Right lobe of liver (tissue), 6 donors: Measurements from ENCODE around the gene FUT4. TPM values are rescaled to one million over a fixed set of nuclear protein-coding genes. Genes with fewer than 3 reads are reported as not detected.
A peak's percentile ranks its signal among the peaks of the same experiment; 100 is the strongest.
"Not testable (repeated sequence)": the region's sequence is repeated elsewhere in the genome, so short reads cannot be mapped to it uniquely, and the experiment has no call there.

ENCODE experiments used
- ATAC-seq, 4 donors: fragments of 200-7000 bp; cut with Tn5 transposase; one replicate each; pipeline ENCODE4 v1.9.1; 2020; ENCODE audit warnings: mild to moderate bottlenecking in 4 of 4, moderate library complexity in 4 of 4
- DNase-seq, 3 donors: peaks; one replicate each; pipeline ENCODE4 v3.0.0-alpha.2; 2020
- H3K27ac ChIP-seq, 3 donors: fragments of 200-600 bp; one replicate each; pipeline ENCODE4 v1.8.0; 2022
- H3K27me3 ChIP-seq, 2 donors: fragments of 200-600 bp; one replicate each; pipeline ENCODE4 v1.8.0; 2022
- H3K36me3 ChIP-seq, 4 donors: fragments of 200-600 bp; sonication (generic) in 1 of 4; one replicate each; pipeline versions ENCODE4 v1.5.1 to v1.8.0; 2017 to 2022; ENCODE audit warnings: control low read depth in 1 of 4
- H3K4me1 ChIP-seq, 4 donors: fragments of 200-600 bp; sonication (generic) in 1 of 4; one replicate each; pipeline versions ENCODE4 v1.5.1 to v1.8.0; 2017 to 2022; ENCODE audit warnings: control low read depth in 1 of 4
- H3K4me3 ChIP-seq, 3 donors: fragments of 200-600 bp; one replicate each; pipeline ENCODE4 v1.8.0; 2022
- H3K9me3 ChIP-seq, 4 donors: fragments of 200-600 bp; sonication (generic) in 1 of 4; one replicate each; pipeline versions ENCODE4 v1.5.1 to v1.8.0; 2017 to 2022; ENCODE audit warnings: control low read depth in 1 of 4
- CTCF ChIP-seq, 4 donors: fragments of 200-600 bp in 3 of 4; fragments of 450-650 bp in 1 of 4; IDR thresholded peaks; one replicate each; pipeline versions ENCODE4 v1.5.1 to v1.8.0; 2016 to 2022; ENCODE audit warnings: antibody characterized with exemption in 4 of 4, mild to moderate bottlenecking in 2 of 4
- POLR2A ChIP-seq: fragments of 450-650 bp; IDR thresholded peaks from one replicate; pipeline ENCODE4 v1.6.1; 2017; ENCODE audit warnings: antibody characterized with exemption, mild to moderate bottlenecking
- WGBS: methylation state at CpG from one replicate; pipeline ENCODE4 v1.1.6; 2018; ENCODE audit warnings: low coverage, low lambda C conversion rate; ENCODE audit not compliant: insufficient coverage; ENCODE audit errors: missing lambda C conversion rate; 5-methylcytosine and 5-hydroxymethylcytosine counted together
- intact Hi-C, 2 donors: fragments of 100-400 bp; cut with DNase I; formaldehyde crosslinking; loops; one replicate each; pipeline versions ENCODE4 v1.11.2 to v1.14.1; 2022
- total RNA-seq, 6 experiments: library from RNA; depleted of rRNA in 2 of 6; stranded (reverse); fragments of >200 nt in 2 of 6; fragmentation: NEBNext Ultra II Directional in 3 of 6; extraction: Animal tissue kit (Norgen Biotek cat#: 25700) in 3 of 6; gene quantifications; one replicate each; pipeline versions ENCODE4 v1.1.0 to v1.2.4, GENCODE V29; 2016 to 2023
- donor health status: DM: no; HTN: yes; CAD: no.
- donor health status: DM: no; HTN: no; CAD: no.
- donor health status: DM: no; HTN: no; CAD: no.
- donor health status: DM: no; HTN: yes; CAD: no.
- donor health status: DM: no; HTN: yes; CAD: no.

Gene FUT4
- total RNA-seq, 6 experiments from 2014 or later, result 0.90 to 3.1 (median 2.0) TPM

GRCh38 chr11:94550513-94550912 is 6.8 kb downstream of the FUT4 start:
- H3K4me1 ChIP-seq, result no peaks in the 10 kb centered on the region
- TF ChIP-seq CTCF (IDR thresholded peaks at IDR 0.05) (no peak), POLR2A (no peak)
- H3K4me3 ChIP-seq, result no peak overlapping the region
- 47% methylated on average over 4 of the region's 4 CpGs for WGBS
- ATAC-seq (peak in 2 of 4 donors; percentile 21 to 38), DNase-seq (no peak)
- H3K36me3 ChIP-seq, result no peaks in the 10 kb centered on the region
- H3K27ac ChIP-seq, result no peak overlapping the region
- H3K9me3 ChIP-seq, result no peaks in the 10 kb centered on the region
- intact Hi-C loops, result no loop called here
- no peaks in the 10 kb centered on the region for H3K27me3 ChIP-seq

- no peaks in the 10 kb centered on the region for H3K4me1 ChIP-seq
- ATAC-seq (no peak), DNase-seq (no peak)
- TF ChIP-seq CTCF (IDR thresholded peaks at IDR 0.05) (no peak), POLR2A (no peak)
- H3K9me3 ChIP-seq, result no peaks in the 10 kb centered on the region
- WGBS, result 30% methylated on average over 1 of the region's 1 CpG
- intact Hi-C loops, result no loop called here
- H3K4me3 ChIP-seq, result no peak overlapping the region
- no peaks in the 10 kb centered on the region for H3K27me3 ChIP-seq
- H3K27ac ChIP-seq, result no peak overlapping the region
- H3K36me3 ChIP-seq, result no peaks in the 10 kb centered on the region
Measured at GRCh38 chr11:94553938-94554337, 10.2 kb downstream of the FUT4 start.

- H3K27me3 ChIP-seq, H3K9me3 ChIP-seq, DNase-seq, H3K4me1 ChIP-seq, H3K4me3 ChIP-seq, intact Hi-C loops, H3K27ac ChIP-seq, ATAC-seq, H3K36me3 ChIP-seq: not testable (repeated sequence)
- 81% methylated on average over 8 of the region's 8 CpGs for WGBS
Measured at GRCh38 chr11:94555752-94556329, 12.1 kb downstream of the FUT4 start.

GRCh38 chr11:94557421-94557820 is 13.7 kb downstream of the FUT4 start:
- H3K4me1 ChIP-seq, result no peaks in the 10 kb centered on the region
- ATAC-seq, result no peak
- intact Hi-C loops, result no loop called here
- DNase-seq, result no peak
- TF ChIP-seq CTCF (IDR thresholded peaks at IDR 0.05) (no peak), POLR2A (no peak)
- H3K27ac ChIP-seq, result no peak overlapping the region
- H3K36me3 ChIP-seq, result no peaks in the 10 kb centered on the region
- no peak overlapping the region for H3K4me3 ChIP-seq
- no peaks in the 10 kb centered on the region for H3K9me3 ChIP-seq
- H3K27me3 ChIP-seq, result no peaks in the 10 kb centered on the region

- Histone ChIP-seq H3K27ac (no peak overlapping the region), H3K4me1 (no peaks in the 10 kb centered on the region), H3K9me3 (no peaks in the 10 kb centered on the region), H3K36me3 (no peaks in the 10 kb centered on the region), H3K27me3 (no peaks in the 10 kb centered on the region), H3K4me3 (no peak overlapping the region)
- 40% methylated on average over 1 of the region's 1 CpG for WGBS
- ATAC-seq (no peak), DNase-seq (no peak)
- no peak for TF ChIP-seq CTCF (IDR thresholded peaks at IDR 0.05)
- no peak for TF ChIP-seq POLR2A
- intact Hi-C loops, result no loop called here
Measured at GRCh38 chr11:94557992-94558391, 14.3 kb downstream of the FUT4 start.
